Lung microvascular endothelial cell (primary cell): Measurements from ENCODE around the gene ZCWPW2. TPM values are rescaled to one million over a fixed set of nuclear protein-coding genes. Genes with fewer than 3 reads are reported as not detected.
A peak's percentile ranks its signal among the peaks of the same experiment; 100 is the strongest.

Source experiments
- DNase-seq, 2 donors: peaks; one replicate each; pipeline versions ENCODE4 v3.0.0 to v3.0.0-alpha.2; 2010; ENCODE audit warnings: low read depth in 2 of 2
- total RNA-seq: library from RNA; depleted of rRNA; stranded (reverse); fragments of >200 nt; gene quantifications from 2 replicates; pipeline ENCODE4 v1.2.1, GENCODE V29; 2014

Gene ZCWPW2
- total RNA-seq, 1 donor from 2014 or later, result 0.20 TPM

GRCh38 chr3:28376424-28376823, 27.9 kb downstream of the ZCWPW2 start:
- DNase-seq, result no peak

- DNase-seq, result no peak
Observed at GRCh38 chr3:28386049-28386448, 37.5 kb downstream of the ZCWPW2 start.

- no peak for DNase-seq
Observed at GRCh38 chr3:28388978-28389377, 40.5 kb downstream of the ZCWPW2 start.

GRCh38 chr3:28399206-28399605, 50.7 kb downstream of the ZCWPW2 start:
- no peak for DNase-seq

GRCh38 chr3:28406241-28406640, 57.7 kb downstream of the ZCWPW2 start:
- no peak for DNase-seq

- DNase-seq, result no peak
Observed at GRCh38 chr3:28449398-28449797, 100.9 kb downstream of the ZCWPW2 start.

GRCh38 chr3:28462866-28463265, 114.3 kb downstream of the ZCWPW2 start:
- DNase-seq, result no peak

GRCh38 chr3:28467414-28467813, 118.9 kb downstream of the ZCWPW2 start:
- no peak for DNase-seq

- peak; percentile 61 to 68 for DNase-seq
Observed at GRCh38 chr3:28476194-28476593, 127.7 kb downstream of the ZCWPW2 start.

GRCh38 chr3:28476764-28477163, 128.2 kb downstream of the ZCWPW2 start:
- DNase-seq, result no peak

- DNase-seq, result no peak
Observed at GRCh38 chr3:28485164-28485563, 136.6 kb downstream of the ZCWPW2 start.

GRCh38 chr3:28495301-28495700, 146.8 kb downstream of the ZCWPW2 start:
- DNase-seq, result no peak

- no peak for DNase-seq
Observed at GRCh38 chr3:28502397-28502937, 153.9 kb downstream of the ZCWPW2 start.

- DNase-seq, result no peak
Observed at GRCh38 chr3:28504976-28505375, 156.5 kb downstream of the ZCWPW2 start.

- DNase-seq, result no peak
Observed at GRCh38 chr3:28521663-28522062, 173.1 kb downstream of the ZCWPW2 start.

GRCh38 chr3:28542351-28542750, 193.8 kb downstream of the ZCWPW2 start:
- no peak for DNase-seq

- DNase-seq, result no peak
Observed at GRCh38 chr3:28544236-28544635, 195.7 kb downstream of the ZCWPW2 start.

GRCh38 chr3:28544831-28545230, 196.3 kb downstream of the ZCWPW2 start:
- DNase-seq, result no peak

- no peak for DNase-seq
Observed at GRCh38 chr3:28547677-28548076, 199.2 kb downstream of the ZCWPW2 start.

- DNase-seq, result no peak
Observed at GRCh38 chr3:28553175-28553574, 204.7 kb downstream of the ZCWPW2 start.

GRCh38 chr3:28556195-28556594, 207.7 kb downstream of the ZCWPW2 start:
- no peak for DNase-seq

GRCh38 chr3:28564211-28564610, 215.7 kb downstream of the ZCWPW2 start:
- no peak for DNase-seq

- DNase-seq, result no peak
Observed at GRCh38 chr3:28569357-28569756, 220.8 kb downstream of the ZCWPW2 start.

- DNase-seq, result no peak
Observed at GRCh38 chr3:28574036-28574435, 225.5 kb downstream of the ZCWPW2 start.
